Pancreas (tissue), 10 donors: ENCODE results near the gene RHOT2. TPM values are rescaled to one million over a fixed set of nuclear protein-coding genes. Genes with fewer than 3 reads are reported as not detected.

Experiments used
- ATAC-seq, 4 donors: fragments of 200-7000 bp; cut with Tn5 transposase; one replicate each; pipeline versions ENCODE4 v1.8.0 to v1.9.1; 2020; ENCODE audit warnings: mild to moderate bottlenecking in 4 of 4, moderate library complexity in 4 of 4
- DNase-seq, 6 donors: peaks; one replicate each; pipeline ENCODE4 v3.0.0-alpha.2; 2020
- FAIRE-seq: peaks from 2 replicates; lab custom pipeline; 2012; peaks lifted over from hg19 to GRCh38; lab: Jason Lieb, UNC
- H3K27ac ChIP-seq, 4 donors: fragments of 200-600 bp; sonication (generic); 1 replicate in 3 of 4; 2 replicates in 1 of 4; pipeline versions ENCODE4 v1.5.0 to v1.8.0; 2020
- H3K27me3 ChIP-seq, 4 donors: fragments of 200-600 bp; one replicate each; pipeline ENCODE4 v1.8.0; 2021
- H3K36me3 ChIP-seq, 3 donors: fragments of 200-600 bp; sonication (generic) in 1 of 3; one replicate each; pipeline versions ENCODE4 v1.5.0 to v1.8.0; 2020 to 2021
- H3K4me1 ChIP-seq, 3 donors: fragments of 200-600 bp; one replicate each; pipeline ENCODE4 v1.8.0; 2021
- H3K4me3 ChIP-seq, 4 donors: fragments of 200-600 bp; sonication (generic) in 2 of 4; one replicate each; pipeline versions ENCODE4 v1.5.0 to v1.8.0; 2020 to 2021
- H3K9me3 ChIP-seq, 4 donors: fragments of 200-600 bp; one replicate each; pipeline ENCODE4 v1.8.0; 2021
- WGBS, 2 donors: extraction: QIAGEN DNeasy Blood & Tissue Kit; methylation state at CpG; one replicate each; pipeline ENCODE4 v1.1.7; 2013; 5-methylcytosine and 5-hydroxymethylcytosine counted together
- intact Hi-C, 3 donors: fragments of 100-400 bp; cut with DNase I; formaldehyde crosslinking; loops; one replicate each; pipeline versions ENCODE4 v1.11.1 to v1.14.2; 2022
- polyA plus RNA-seq, 2 donors: library from polyadenylated mRNA; stranded (reverse); fragments of 200-250 nt; gene quantifications; one replicate each; pipeline ENCODE4 v1.2.3, GENCODE V29; 2013
- total RNA-seq, 6 donors: library from RNA; stranded (reverse); fragmentation: NEBNext Ultra II Directional in 4 of 6; extraction: Animal tissue kit (Norgen Biotek cat#: 25700) in 4 of 6; gene quantifications; one replicate each; pipeline versions ENCODE4 v1.2.1 to v1.2.4, GENCODE V29; 2021 to 2023
- TF ChIP-seq, protein P1 (sequence below), 4 donors: fragments of 200-600 bp; sonication (generic) in 3 of 4; IDR thresholded peaks; one replicate each; pipeline versions ENCODE4 v1.5.0 to v1.8.0; 2021; ENCODE audit warnings: antibody characterized with exemption in 4 of 4
- donor health status: healthy with polysubstance abuse.
- donor health status: DM: no; HTN: no; CAD: no; lungs with moderate emphysema.
- donor health status: DM: no; HTN: no; CAD: no.
- donor health status: control.
- donor health status: control.
- donor health status: Bipolar disorder and iron deficiency.
- donor health status: DM: yes; HTN: yes; CAD: no.
- donor health status: DM: no; HTN: no; CAD: no.
- donor health status: DM: no; HTN: no; CAD: no.
- donor health status: DM: yes; HTN: yes; CAD: no.

The RHOT2 gene
- total and polyA plus RNA-seq, 8 donors = 33.5 to 265 (median 48.8) TPM

- peak in 1 of 6 donors; percentile 47 for DNase-seq
- no peak for ATAC-seq
- H3K27ac ChIP-seq = no peak overlapping the region
These were observed 45.0 kb upstream of the RHOT2 start for GRCh38 chr16:622920-623280.

GRCh38 chr16:624526-625070, 43.3 kb upstream of the RHOT2 start:
- DNase-seq (no peak), FAIRE-seq (no peak), ATAC-seq (no peak)
- whole genome bisulfite sequencing, 2 donors = 85 to 89% methylated on average over 10 of the region's 10 CpGs
- Histone ChIP-seq H3K27ac (no peak overlapping the region), H3K27me3 (no peaks in the 10 kb centered on the region), H3K4me1 (no peaks in the 10 kb centered on the region), H3K9me3 (no peaks in the 10 kb centered on the region), H3K36me3 (peaks cover 0 to 35% (median 11%) of the 10 kb centered on the region in 3 donors), H3K4me3 (no peak overlapping the region)
- TF ChIP-seq, protein P1, sequence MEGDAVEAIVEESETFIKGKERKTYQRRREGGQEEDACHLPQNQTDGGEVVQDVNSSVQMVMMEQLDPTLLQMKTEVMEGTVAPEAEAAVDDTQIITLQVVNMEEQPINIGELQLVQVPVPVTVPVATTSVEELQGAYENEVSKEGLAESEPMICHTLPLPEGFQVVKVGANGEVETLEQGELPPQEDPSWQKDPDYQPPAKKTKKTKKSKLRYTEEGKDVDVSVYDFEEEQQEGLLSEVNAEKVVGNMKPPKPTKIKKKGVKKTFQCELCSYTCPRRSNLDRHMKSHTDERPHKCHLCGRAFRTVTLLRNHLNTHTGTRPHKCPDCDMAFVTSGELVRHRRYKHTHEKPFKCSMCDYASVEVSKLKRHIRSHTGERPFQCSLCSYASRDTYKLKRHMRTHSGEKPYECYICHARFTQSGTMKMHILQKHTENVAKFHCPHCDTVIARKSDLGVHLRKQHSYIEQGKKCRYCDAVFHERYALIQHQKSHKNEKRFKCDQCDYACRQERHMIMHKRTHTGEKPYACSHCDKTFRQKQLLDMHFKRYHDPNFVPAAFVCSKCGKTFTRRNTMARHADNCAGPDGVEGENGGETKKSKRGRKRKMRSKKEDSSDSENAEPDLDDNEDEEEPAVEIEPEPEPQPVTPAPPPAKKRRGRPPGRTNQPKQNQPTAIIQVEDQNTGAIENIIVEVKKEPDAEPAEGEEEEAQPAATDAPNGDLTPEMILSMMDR (IDR thresholded peaks at IDR 0.05) = no peak
- intact Hi-C loops = no loop called here

More at GRCh38 chr16:622920-623280, 45.0 kb upstream of the RHOT2 start:
- FAIRE-seq = no peak
- intact Hi-C loops = no loop called here
- H3K9me3 ChIP-seq = no peaks in the 10 kb centered on the region
- no peaks in the 10 kb centered on the region for H3K4me1 ChIP-seq
- WGBS, 2 donors = 94 to 97% methylated on average over 17 of the region's 17 CpGs
- no peak overlapping the region for H3K4me3 ChIP-seq
- H3K27me3 ChIP-seq = no peaks in the 10 kb centered on the region
- peaks cover 0 to 28% (median 7%) of the 10 kb centered on the region in 3 donors for H3K36me3 ChIP-seq
- TF ChIP-seq, protein P1 (IDR thresholded peaks at IDR 0.05) = no peak

DNA sequence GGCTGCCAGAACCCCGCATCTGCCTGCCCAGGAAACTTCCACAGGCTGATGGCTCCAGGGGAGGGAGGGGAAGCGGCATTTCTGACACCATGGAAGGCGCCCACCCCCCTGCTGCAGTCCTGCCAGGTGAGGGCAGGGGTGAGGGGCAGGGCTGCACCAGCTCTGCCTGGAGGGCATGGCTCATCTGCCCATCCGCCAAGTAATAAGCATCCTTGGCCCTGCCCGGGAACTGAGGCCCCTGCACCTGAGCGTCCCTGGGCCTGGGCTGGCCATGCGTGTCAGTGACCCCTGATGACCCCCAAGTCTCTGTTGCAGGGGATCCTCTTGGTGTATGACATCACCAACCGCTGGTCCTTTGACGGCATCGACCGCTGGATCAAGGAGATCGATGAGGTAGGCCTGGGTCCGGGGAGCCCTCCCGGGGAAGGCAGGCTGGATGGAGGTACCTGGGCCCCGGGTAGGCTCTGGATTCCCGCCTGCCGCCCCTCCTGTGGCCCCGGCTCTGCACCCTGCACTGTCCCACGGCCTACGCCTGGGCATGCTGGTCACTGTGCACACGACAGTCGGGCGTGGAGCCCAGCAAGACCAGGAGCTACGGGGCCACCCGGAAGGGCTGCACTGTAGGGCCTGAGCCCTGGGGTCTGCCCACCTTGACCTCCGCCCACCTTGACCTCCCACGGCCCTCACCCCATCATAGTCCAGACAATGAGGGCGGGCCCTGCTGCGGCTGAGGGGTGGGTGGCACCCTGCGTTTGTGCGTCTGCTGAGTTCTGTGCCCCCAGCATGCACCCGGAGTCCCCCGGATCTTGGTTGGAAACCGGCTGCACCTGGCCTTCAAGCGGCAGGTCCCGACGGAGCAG, 42.6 kb upstream of the RHOT2 start:
- no peak overlapping the region for H3K27ac ChIP-seq
- no peak for FAIRE-seq
- H3K4me3 ChIP-seq = no peak overlapping the region
- no peaks in the 10 kb centered on the region for H3K4me1 ChIP-seq
- no peaks in the 10 kb centered on the region for H3K27me3 ChIP-seq
- peaks cover 0 to 35% (median 11%) of the 10 kb centered on the region in 3 donors for H3K36me3 ChIP-seq
- 94% methylated on average over 35 to 37 of the region's 37 CpGs for WGBS, 2 donors
- intact Hi-C loops = no loop called here
- no peak for ATAC-seq
- TF ChIP-seq, protein P1 (IDR thresholded peaks at IDR 0.05) = no peak
- DNase-seq = peak in 1 of 6 donors; percentile 75
- no peaks in the 10 kb centered on the region for H3K9me3 ChIP-seq

DNA sequence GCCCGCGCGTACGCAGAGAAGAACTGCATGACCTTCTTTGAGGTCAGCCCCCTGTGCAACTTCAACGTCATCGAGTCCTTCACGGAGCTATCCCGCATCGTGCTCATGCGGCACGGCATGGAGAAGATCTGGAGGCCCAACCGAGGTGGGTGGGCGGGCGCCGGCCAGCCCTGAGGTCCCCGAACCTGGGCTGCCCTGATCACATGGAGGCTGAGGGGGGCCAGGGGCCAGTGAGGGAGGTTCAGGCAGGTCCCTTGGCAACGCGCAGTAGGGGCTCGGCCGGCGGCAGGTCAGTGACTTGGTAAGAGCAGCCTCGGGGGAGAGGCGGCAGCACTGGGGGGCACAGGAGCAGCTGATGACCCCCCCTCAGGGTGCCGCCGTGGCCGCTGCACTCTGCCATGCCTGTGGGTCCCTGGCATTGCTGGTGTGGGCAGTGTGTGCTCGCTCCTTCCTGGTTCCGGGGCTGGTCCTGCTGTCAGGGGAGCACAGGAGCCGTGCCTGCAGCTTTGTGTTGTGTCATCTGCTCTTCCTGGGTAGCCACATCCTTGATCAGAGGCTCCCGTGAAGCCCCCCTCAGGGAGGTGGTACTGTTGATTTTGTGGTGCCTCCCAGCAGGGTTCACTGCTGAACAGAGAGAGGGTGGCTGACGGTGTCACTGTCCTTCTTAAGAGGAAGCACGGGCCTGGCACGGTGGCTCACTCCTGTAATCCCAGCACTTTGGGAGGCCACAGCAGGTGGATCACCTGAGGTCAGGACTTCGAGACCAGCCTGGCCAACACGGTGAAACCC, 41.8 kb upstream of the RHOT2 start:
- Histone ChIP-seq H3K27me3 (no peaks in the 10 kb centered on the region), H3K36me3 (peaks cover 0 to 35% (median 11%) of the 10 kb centered on the region in 3 donors), H3K4me1 (peaks cover 1 to 4% (median 4%) of the 10 kb centered on the region in 3 donors), H3K27ac (no peak overlapping the region), H3K4me3 (no peak overlapping the region), H3K9me3 (no peaks in the 10 kb centered on the region)
- TF ChIP-seq, protein P1 (IDR thresholded peaks at IDR 0.05) = no peak
- DNase-seq = no peak
- FAIRE-seq = no peak
- no peak for ATAC-seq
- intact Hi-C loops = no loop called here
- 93 to 95% methylated on average over 33 to 35 of the region's 35 CpGs for WGBS, 2 donors
